AG09309 (cell line): ENCODE results near the gene AUH.
"Not testable (repeated sequence)": the region's sequence is repeated elsewhere in the genome, so short reads cannot be mapped to it uniquely, and the experiment has no call there.

Experiments
- DNase-seq: peaks from one replicate; pipeline ENCODE4 v3.0.0-alpha.2; 2010; ENCODE audit warnings: low read depth
- H3K4me3 ChIP-seq: 2 replicates; pipeline ENCODE4 v1.5.1; 2011; ENCODE audit warnings: mild to moderate bottlenecking, low read depth, low read length, moderate library complexity; ENCODE audit not compliant: control insufficient read depth
- TF ChIP-seq, protein P1 (sequence below): IDR thresholded peaks from 2 replicates; pipeline ENCODE4 v1.5.1; 2011; ENCODE audit warnings: mild to moderate bottlenecking, low read depth, low read length, inconsistent platforms; ENCODE audit not compliant: insufficient read depth, control insufficient read depth; ENCODE audit errors: missing control alignments

Gene AUH

DNA sequence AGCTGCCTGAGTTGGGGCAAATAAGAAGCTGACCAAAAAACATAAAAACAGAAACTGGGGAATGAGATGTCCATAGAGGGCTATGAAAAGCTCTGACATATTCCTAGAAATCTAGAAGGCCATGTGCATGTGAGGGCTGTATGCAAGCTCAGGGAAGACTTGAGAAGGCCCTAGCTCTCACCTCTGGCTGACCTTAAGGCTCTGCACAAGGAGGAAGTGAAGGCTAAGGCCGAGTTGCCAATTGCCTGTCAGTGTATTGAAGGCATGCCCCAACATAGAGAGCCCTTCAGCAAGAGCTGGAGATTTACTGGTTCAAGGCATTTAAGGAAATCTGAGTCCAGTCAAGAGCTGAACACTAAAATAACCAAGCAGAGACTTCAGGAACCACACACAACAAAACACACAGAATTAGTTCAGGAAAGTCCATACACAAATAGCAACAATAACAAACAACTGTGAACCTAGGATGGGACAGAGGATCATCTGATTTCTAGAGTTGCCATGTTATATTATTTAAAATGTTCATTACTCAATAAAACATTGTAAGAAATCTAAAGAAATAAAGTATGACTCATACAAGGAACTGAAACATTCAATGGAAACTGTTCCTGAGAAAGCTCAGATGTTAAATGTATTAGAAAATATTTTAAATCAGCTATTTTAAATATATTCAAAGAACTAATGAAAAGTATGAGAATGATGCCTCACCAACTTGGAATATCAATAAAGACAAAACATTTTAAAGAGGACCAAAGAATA, 161.8 kb downstream of the AUH start:
- DNase-seq: no peak
- H3K4me3 ChIP-seq: no peak overlapping the region
- TF ChIP-seq, protein P1, sequence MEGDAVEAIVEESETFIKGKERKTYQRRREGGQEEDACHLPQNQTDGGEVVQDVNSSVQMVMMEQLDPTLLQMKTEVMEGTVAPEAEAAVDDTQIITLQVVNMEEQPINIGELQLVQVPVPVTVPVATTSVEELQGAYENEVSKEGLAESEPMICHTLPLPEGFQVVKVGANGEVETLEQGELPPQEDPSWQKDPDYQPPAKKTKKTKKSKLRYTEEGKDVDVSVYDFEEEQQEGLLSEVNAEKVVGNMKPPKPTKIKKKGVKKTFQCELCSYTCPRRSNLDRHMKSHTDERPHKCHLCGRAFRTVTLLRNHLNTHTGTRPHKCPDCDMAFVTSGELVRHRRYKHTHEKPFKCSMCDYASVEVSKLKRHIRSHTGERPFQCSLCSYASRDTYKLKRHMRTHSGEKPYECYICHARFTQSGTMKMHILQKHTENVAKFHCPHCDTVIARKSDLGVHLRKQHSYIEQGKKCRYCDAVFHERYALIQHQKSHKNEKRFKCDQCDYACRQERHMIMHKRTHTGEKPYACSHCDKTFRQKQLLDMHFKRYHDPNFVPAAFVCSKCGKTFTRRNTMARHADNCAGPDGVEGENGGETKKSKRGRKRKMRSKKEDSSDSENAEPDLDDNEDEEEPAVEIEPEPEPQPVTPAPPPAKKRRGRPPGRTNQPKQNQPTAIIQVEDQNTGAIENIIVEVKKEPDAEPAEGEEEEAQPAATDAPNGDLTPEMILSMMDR: no peak

DNA sequence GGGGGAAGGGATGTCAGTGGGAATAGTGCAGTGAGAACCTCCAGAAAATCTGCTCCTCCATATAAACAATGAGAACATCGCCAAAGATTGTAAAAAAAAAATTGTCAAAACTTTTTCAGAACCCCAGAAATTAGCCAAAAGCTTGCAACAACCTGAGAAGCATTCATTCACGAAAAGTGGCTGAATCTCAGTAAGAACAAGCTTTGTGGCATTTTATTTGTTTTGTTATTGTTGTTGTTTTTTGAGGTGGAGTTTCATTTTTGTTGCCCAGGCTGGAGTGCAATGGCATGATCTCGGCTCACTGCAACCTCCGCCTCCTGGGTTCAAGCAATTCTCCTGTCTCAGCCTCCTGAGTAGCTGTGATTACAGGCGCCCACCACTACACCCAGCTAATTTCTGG, 162.8 kb downstream of the AUH start:
- H3K4me3 ChIP-seq, DNase-seq: not testable (repeated sequence)

DNA sequence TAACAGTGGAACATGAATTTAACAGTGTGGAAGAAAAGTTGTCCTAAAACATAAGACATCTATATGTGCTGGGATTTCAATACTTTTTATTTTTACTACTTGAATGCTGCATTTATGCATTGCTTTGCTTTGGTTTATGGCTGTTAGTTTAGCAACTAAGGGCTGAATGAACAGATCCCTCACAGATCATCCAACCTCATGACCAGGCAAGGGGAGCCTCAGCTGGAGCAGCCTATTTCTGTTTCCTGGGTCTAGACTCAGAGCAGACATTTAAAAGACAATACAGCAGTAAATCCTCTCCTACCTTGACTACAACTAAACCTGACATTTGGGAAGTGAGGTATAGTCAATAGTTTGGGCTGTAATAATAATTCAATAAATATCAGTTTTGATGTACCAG, 163.3 kb downstream of the AUH start:
- no peak overlapping the region for H3K4me3 ChIP-seq
- DNase-seq: no peak
- TF ChIP-seq, protein P1: no peak

DNA sequence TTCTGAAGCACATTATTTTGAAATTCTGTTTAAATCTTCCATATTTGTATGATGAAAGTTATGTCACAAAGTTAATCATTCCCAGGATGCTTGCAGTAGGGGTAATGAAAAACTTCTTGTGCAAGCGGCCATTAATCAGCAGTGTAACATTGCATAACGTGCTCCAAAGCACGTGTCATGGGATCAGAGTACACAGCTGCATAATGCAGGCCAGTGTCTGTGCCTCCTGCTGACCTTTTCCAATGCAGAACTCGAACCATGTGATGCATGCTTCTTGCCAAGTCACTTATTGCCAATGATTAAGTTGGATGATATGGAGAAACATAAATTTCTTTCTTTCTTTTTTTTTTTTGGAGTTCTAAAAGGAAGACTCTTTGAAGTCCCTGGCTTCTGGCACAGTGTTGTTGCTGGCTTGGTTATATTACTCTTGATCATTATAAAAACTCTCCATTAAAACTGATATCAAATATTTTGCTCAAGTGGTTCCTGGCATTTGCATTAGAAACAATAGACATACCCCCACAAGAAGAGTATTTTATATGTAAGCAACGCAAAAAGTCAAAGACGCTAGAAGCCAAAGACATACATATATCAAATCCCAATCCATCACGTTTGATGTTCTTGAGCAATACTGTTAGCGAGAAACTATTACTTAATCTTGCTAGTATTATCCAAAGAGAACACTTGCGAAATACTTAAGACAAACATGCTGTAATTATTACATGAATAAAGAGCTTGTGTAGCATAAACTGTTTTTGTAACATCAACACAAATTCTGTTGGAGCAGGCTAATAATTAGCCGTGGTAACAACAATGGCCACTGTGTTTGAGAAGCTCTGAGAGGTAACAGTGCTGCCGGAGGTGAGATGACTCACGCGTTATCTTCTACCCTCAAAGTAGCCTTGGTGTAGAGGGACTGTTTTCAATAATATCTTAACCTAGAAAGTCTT, 164.2 kb downstream of the AUH start:
- peak; percentile 96 for DNase-seq
- H3K4me3 ChIP-seq: no peak overlapping the region
- TF ChIP-seq, protein P1: no peak

DNA sequence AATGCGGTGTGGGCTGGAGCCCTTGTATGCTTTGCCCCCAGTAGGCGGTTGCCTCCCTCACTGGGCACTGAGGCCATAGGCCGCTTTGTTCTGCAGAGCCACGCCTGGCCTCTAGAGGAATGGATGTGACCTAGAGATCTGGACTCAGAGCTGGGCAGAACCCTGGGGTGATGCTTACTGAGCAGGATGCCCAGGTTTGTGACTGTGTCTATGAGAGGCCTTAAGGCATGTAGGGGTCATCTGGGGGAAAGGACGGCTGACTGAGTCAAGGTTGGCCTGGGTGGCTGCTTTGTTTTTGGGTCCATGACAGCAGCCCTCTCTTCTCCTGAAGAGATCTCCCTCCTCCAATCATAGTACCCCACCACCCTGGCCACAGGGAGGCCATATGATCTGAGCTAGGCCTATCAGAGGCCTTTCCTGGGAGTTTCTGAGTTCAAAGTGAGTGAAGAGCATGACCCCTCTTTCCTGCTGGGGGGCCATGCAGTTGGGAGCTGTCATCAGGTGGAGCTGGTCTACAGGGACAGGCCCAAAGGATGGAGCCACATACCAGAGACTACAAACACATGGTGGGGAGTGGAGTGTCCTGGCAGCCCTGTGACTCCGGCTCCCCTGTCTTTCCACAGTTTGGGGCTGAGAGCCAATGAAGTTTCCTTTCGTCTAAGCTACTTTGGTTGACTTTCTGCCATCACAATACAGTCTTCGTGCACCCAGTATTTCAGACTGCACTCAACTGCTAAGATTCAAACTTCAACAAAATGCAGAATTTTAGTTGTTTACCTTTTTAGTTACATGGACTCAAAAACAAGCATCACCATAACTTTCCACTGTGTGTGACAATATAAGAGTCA, 165.4 kb downstream of the AUH start:
- DNase-seq: no peak
- TF ChIP-seq, protein P1: no peak
- no peak overlapping the region for H3K4me3 ChIP-seq

DNA sequence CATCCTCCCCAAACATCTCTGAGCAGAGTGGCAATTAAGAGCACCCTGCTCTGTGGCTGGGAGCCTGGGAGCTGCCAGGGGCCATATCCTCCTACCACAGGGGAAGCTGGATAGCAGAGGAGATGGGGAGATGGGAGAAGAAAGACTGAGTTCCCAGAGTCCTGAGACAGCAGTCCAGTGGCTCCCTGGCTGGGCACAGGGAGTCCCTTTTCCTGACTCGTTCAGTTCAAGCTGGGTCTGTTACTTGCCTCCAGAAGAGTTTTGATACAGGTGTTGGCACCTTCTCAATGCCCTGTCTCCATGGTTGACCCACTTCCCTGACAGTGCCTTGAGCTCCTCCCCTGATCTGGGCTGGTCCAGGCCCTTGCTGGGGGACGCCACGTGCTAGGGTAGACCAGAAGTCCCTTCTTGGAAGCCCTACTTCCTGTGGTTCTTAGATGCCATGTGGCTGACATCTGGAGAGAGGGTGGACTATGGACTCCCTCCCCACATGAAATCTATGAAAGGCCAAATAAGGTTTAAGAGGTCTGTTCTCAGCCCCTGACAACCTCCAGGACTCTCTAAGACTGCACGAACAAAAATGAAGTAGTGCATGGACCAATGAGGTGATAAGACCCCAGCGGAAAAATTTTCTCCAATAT, 166.2 kb downstream of the AUH start:
- TF ChIP-seq, protein P1: no peak
- DNase-seq: no peak
- H3K4me3 ChIP-seq: no peak overlapping the region
